Activated naive CD4-positive, alpha-beta T cell treated with anti-CD3 and anti-CD28 coated beads, Interleukin-2, amount 50 U/mL, for 72 hours (primary cell): Measurements from ENCODE around the gene BCL2L13. TPM values are rescaled to one million over a fixed set of nuclear protein-coding genes. Genes with fewer than 3 reads are reported as not detected.
"Not testable (repeated sequence)": the region's sequence is repeated elsewhere in the genome, so short reads cannot be mapped to it uniquely, and the experiment has no call there.

ENCODE experiments used
- ATAC-seq, 2 donors: fragments of 150-1000 bp; cut with Tn5 transposase; 2 replicates each; pipeline ENCODE4 v1.10.0; 2021; ENCODE audit warnings: mild to moderate bottlenecking in 2 of 2, moderate library complexity in 2 of 2
- DNase-seq, 2 donors: peaks; one replicate each; pipeline ENCODE4 v3.0.0; 2021 to 2022; ENCODE audit warnings: low spot score in 2 of 2
- H3K27ac Mint-ChIP-seq, 2 donors: one replicate each; pipeline ENCODE4 v1.8.0; 2022; ENCODE audit warnings: mild to moderate bottlenecking in 2 of 2, mixed read lengths in 2 of 2
- H3K36me3 Mint-ChIP-seq, 2 donors: one replicate each; pipeline ENCODE4 v1.8.0; 2022; ENCODE audit warnings: mixed read lengths in 2 of 2
- H3K9me3 Mint-ChIP-seq, 2 donors: one replicate each; pipeline ENCODE4 v1.8.0; 2022; ENCODE audit warnings: mixed read lengths in 2 of 2
- total RNA-seq, 2 donors: library from RNA; stranded (reverse); gene quantifications; one replicate each; pipeline ENCODE4 v1.2.3, GENCODE V29; 2022

BCL2L13 gene
- total RNA-seq, 2 donors from 2014 or later, result 22.3 to 34.5 TPM

- H3K36me3 Mint-ChIP-seq, result no peaks in the 10 kb centered on the region
- ATAC-seq (no peak), DNase-seq (no peak)
- no peak overlapping the region for H3K27ac Mint-ChIP-seq
- no peaks in the 10 kb centered on the region for H3K9me3 Mint-ChIP-seq
Measured at GRCh38 chr22:17753401-17753989, 114.9 kb downstream of the BCL2L13 start.

GRCh38 chr22:17754233-17754925, 115.8 kb downstream of the BCL2L13 start:
- peak overlapping the region in 1 of 2 donors; percentile 15 for H3K27ac Mint-ChIP-seq
- ATAC-seq, result peak; percentile 47 to 73

GRCh38 chr22:17761138-17761488, 122.6 kb downstream of the BCL2L13 start:
- Mint-ChIP-seq H3K36me3 (no peaks in the 10 kb centered on the region), H3K9me3 (no peaks in the 10 kb centered on the region), H3K27ac (no peak overlapping the region)
- ATAC-seq, result no peak
- no peak for DNase-seq

More at GRCh38 chr22:17754233-17754925, 115.8 kb downstream of the BCL2L13 start:
- no peak for DNase-seq
- Mint-ChIP-seq H3K9me3 (no peaks in the 10 kb centered on the region), H3K36me3 (no peaks in the 10 kb centered on the region)

GRCh38 chr22:17763442-17763841, 124.9 kb downstream of the BCL2L13 start:
- H3K27ac Mint-ChIP-seq, ATAC-seq, DNase-seq, H3K9me3 Mint-ChIP-seq, H3K36me3 Mint-ChIP-seq: not testable (repeated sequence)

- Mint-ChIP-seq H3K36me3 (no peaks in the 10 kb centered on the region), H3K27ac (no peak overlapping the region), H3K9me3 (no peaks in the 10 kb centered on the region)
- ATAC-seq (no peak), DNase-seq (no peak)
Measured at GRCh38 chr22:17764036-17764435, 125.5 kb downstream of the BCL2L13 start.

GRCh38 chr22:17764852-17765251, 126.3 kb downstream of the BCL2L13 start:
- DNase-seq, H3K9me3 Mint-ChIP-seq, ATAC-seq, H3K27ac Mint-ChIP-seq, H3K36me3 Mint-ChIP-seq: not testable (repeated sequence)

GRCh38 chr22:17767233-17768065, 128.9 kb downstream of the BCL2L13 start:
- ATAC-seq (peak; percentile 93 to 96), DNase-seq (peak; percentile 57 to 78)
- no peaks in the 10 kb centered on the region for H3K9me3 Mint-ChIP-seq
- peak overlapping the region in 1 of 2 donors; percentile 83 for H3K27ac Mint-ChIP-seq
- peaks cover 0 to 4% of the 10 kb centered on the region in 2 donors for H3K36me3 Mint-ChIP-seq

GRCh38 chr22:17769013-17769715, 130.6 kb downstream of the BCL2L13 start:
- H3K36me3 Mint-ChIP-seq, result peaks cover 0 to 4% of the 10 kb centered on the region in 2 donors
- ATAC-seq, result no peak
- no peak for DNase-seq
- H3K9me3 Mint-ChIP-seq, result no peaks in the 10 kb centered on the region
- peak overlapping the region in 1 of 2 donors; percentile 69 for H3K27ac Mint-ChIP-seq

GRCh38 chr22:17769716-17770082, 131.1 kb downstream of the BCL2L13 start:
- Mint-ChIP-seq H3K36me3 (peaks cover 0 to 4% of the 10 kb centered on the region in 2 donors), H3K9me3 (no peaks in the 10 kb centered on the region), H3K27ac (peak overlapping the region in 1 of 2 donors; percentile 69)
- ATAC-seq, result no peak
- no peak for DNase-seq

- ATAC-seq, result no peak
- no peak for DNase-seq
- Mint-ChIP-seq H3K27ac (peak overlapping the region in 1 of 2 donors; percentile 69), H3K36me3 (peaks cover 0 to 4% of the 10 kb centered on the region in 2 donors), H3K9me3 (no peaks in the 10 kb centered on the region)
Measured at GRCh38 chr22:17770180-17771077, 131.9 kb downstream of the BCL2L13 start.

- Mint-ChIP-seq H3K27ac (no peak overlapping the region), H3K36me3 (peaks cover 0 to 4% of the 10 kb centered on the region in 2 donors), H3K9me3 (no peaks in the 10 kb centered on the region)
- DNase-seq (no peak), ATAC-seq (no peak)
Measured at GRCh38 chr22:17772249-17772957, 133.8 kb downstream of the BCL2L13 start.

GRCh38 chr22:17772958-17773605, 134.5 kb downstream of the BCL2L13 start:
- ATAC-seq (peak in 1 of 2 donors; percentile 1), DNase-seq (no peak)
- H3K27ac Mint-ChIP-seq, result peak overlapping the region in 1 of 2 donors; percentile 79
- no peaks in the 10 kb centered on the region for H3K9me3 Mint-ChIP-seq
- H3K36me3 Mint-ChIP-seq, result peaks cover 0 to 4% of the 10 kb centered on the region in 2 donors

- H3K36me3 Mint-ChIP-seq, result peaks cover 0 to 4% of the 10 kb centered on the region in 2 donors
- peak overlapping the region in 1 of 2 donors; percentile 79 for H3K27ac Mint-ChIP-seq
- peak; percentile 64 to 87 for DNase-seq
- ATAC-seq, result peak; percentile 67 to 75
- no peaks in the 10 kb centered on the region for H3K9me3 Mint-ChIP-seq
Measured at GRCh38 chr22:17773606-17774205, 135.1 kb downstream of the BCL2L13 start.

GRCh38 chr22:17774206-17774925, 135.8 kb downstream of the BCL2L13 start, which contains the start of gene BID:
TSS of gene BID (minus strand) at chr22:17774469. CDS start at chr22:17750116, 24,353 bp downstream.
- Mint-ChIP-seq H3K36me3 (peaks cover 0 to 4% of the 10 kb centered on the region in 2 donors), H3K27ac (peak within 1 kb of the TSS in 1 of 2 donors; percentile 79), H3K9me3 (no peaks in the 10 kb centered on the region)
- DNase-seq (no peak), ATAC-seq (peak; percentile 9 to 32)
